Stimulated activated CD4-positive, alpha-beta T cell treated with anti-CD3 and anti-CD28 coated beads, Interleukin-4, amount 100 ng/mL, for 1 hour (primary cell): ENCODE data around the gene B3GNT5.

Experiments
- DNase-seq: peaks from one replicate; pipeline ENCODE4 v3.0.0-alpha.2; 2020

The B3GNT5 gene

GRCh38 chr3:183298701-183299153, 45.7 kb downstream of the B3GNT5 start:
- no peak for DNase-seq

- DNase-seq = no peak
These were observed 46.9 kb downstream of the B3GNT5 start for GRCh38 chr3:183299976-183300375.

- no peak for DNase-seq
These were observed 48.0 kb downstream of the B3GNT5 start for GRCh38 chr3:183300996-183301562.

DNA sequence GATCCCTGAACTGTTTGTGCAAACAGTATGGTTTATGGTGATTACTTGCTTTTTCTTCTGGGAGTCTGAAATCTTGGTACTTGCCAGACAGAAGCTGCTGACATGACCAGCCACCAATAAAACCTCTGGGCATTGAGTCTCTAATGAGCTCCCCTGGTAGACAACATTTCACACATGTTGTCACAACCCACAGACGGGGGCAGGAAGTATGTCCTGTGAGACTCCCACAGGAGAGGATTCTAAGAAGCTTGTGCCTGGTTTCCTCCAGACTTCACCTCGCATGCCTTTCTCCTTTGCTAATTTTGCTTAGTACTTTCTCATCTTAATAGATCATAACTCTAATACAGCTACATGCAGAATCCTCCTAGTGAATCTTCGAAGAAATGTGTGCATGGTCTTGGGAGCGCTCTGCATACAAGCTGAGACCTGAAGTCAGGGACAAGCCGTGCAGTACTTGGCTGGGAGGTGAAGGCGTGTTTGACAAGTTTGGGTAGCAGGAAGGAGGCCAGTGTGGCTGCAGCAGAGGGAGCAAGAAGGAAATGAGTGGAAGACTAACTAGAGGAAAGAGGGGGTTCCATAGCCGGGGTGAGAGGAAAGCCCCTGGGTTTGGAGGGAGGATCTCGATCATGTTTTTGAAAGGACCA, 49.0 kb downstream of the B3GNT5 start:
- no peak for DNase-seq

DNA sequence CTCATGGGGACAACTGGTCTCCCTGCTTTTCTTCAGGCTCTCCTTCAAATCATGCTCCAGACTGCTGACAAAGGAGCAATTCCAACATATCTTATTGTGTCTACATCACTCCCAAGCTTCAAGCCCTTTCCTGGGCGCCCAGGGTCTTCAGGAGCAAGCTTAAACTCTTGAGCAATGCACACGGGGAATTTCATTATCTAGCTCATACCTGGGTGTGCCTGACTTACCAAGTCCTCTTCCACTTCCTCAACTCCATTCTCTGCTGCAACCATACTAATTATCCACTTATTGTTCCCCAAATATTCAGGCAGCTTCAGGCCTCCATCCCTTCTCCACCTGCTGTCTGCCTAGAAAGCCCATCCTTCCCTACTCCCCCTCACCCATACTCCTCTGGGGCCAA, 50.6 kb downstream of the B3GNT5 start:
- DNase-seq = no peak

DNA sequence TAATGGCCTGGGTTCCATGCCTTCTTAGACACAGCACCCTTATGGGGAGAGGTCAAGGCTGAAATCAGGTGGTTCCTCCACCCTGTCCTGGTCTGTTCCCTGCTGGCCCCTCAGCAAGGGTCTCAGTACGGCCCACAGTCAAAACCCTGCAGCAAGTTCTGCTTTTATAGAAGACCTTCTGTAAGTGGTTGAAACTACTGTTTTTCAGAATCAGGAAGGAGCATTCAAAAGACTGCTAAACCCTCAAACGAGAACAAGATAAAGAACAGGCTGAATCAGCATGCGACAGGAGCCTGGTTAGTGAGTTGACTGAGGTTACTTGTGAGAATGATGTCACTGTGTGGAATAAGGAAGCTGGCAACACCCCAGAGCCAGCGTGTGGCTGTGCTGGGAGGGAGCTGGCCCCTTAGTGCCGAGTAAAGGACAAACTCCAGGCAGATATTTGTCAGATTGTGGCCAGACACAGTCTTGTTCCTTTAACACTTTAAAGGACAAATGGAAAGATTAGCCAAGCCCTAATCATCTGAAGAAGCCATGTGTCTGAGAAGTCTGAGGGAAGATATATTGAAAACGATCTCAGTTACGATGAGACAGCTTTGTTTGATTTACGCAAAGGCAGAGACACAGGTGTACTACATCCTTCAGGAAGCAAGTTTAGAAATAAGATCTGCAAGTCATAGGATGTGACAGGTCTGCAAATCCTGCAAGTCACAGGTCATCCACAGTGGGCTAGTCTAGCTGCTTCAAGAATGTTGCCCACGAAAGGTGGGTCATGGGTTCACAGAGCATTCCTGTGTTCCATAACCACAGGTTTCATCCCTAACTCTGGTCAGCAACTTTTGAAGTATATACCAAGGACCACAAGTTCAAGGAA, 54.0 kb downstream of the B3GNT5 start:
- peak; percentile 15 for DNase-seq

DNA sequence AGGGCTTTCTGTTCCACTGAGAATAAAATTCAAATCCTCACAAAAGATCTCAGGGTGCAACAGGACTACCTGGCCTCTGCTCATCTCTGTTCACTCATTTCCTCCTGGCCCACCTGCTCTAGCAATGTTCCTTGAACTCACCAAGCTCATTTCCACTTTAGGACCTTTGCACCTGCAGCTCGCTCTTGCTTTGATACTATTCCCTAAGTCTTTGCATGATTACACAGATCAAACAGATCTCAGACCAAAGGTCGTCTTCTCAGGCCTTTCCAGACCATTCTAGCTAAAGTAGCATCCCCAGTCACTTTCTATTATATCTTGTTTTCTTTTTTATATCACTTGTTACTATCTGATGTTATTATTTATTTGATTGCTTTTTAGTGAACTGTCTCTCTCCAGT, 54.7 kb downstream of the B3GNT5 start:
- DNase-seq = no peak

DNA sequence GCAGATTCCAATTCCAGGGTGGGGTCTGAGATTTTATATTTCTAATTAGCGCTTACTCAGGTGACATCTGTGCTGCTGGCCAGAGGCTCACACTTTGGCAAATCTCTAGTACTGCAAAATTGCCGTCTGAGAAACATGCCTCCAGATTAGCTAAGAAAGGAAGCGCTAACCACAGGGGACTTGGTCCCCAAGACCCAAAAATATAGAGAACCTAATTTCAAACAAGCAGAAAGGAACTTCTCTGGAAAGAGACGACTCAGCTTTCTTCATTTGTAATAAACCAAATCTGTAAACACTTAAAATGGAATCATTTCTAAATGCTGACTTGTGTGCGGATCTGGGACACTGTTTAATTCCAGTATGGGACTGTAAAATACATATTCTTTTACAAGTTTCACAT, 55.7 kb downstream of the B3GNT5 start:
- no peak for DNase-seq

- no peak for DNase-seq
These were observed 56.2 kb downstream of the B3GNT5 start for GRCh38 chr3:183309276-183309675.

- no peak for DNase-seq
These were observed 57.9 kb downstream of the B3GNT5 start for GRCh38 chr3:183310936-183311335.

- DNase-seq = no peak
These were observed 59.4 kb downstream of the B3GNT5 start for GRCh38 chr3:183312433-183312832.

GRCh38 chr3:183313351-183313750, 60.3 kb downstream of the B3GNT5 start:
- DNase-seq = no peak

- DNase-seq = no peak
These were observed 60.7 kb downstream of the B3GNT5 start for GRCh38 chr3:183313764-183314163.

DNA sequence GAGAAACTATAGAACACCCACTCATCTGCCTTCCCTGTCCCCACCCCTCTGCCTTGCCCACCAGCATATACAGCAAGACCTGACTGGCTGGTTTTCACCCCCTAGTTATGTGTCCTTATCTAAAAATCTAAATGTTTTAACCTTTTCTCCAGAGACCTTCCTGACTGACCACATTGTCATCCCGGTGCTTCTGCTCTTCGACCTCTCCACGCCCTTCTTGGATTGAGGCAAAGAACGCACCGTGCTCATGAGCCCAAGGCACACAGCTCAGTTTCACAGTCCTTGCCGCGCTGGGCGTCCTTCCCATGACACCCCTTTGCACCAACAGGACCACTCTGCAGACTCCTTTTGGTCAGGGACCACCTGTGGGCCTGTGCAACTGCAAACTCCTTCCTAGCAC, 62.7 kb downstream of the B3GNT5 start:
- no peak for DNase-seq

DNA sequence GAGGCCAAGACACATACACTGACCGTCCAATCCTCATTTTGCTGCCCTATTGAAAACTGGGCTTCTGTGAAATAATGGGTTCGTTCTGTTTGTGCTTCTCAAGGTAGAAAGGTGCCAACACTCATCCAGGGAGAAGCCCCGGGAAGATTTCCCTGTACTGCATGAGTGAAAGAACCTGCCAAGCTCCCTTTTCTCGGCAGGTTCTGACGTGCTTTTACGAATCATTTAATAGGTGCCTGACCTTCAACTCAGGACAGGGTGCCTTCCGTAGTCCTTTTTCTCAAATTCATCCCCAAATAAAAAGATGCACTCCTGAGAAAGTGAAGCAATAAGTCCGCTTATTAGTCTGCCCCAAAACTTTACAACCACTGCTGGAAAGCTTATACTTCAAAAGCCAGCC, 64.2 kb downstream of the B3GNT5 start:
- DNase-seq = no peak

GRCh38 chr3:183317886-183318865, 65.1 kb downstream of the B3GNT5 start:
- no peak for DNase-seq

- DNase-seq = no peak
These were observed 65.8 kb downstream of the B3GNT5 start for GRCh38 chr3:183318877-183319276.

DNA sequence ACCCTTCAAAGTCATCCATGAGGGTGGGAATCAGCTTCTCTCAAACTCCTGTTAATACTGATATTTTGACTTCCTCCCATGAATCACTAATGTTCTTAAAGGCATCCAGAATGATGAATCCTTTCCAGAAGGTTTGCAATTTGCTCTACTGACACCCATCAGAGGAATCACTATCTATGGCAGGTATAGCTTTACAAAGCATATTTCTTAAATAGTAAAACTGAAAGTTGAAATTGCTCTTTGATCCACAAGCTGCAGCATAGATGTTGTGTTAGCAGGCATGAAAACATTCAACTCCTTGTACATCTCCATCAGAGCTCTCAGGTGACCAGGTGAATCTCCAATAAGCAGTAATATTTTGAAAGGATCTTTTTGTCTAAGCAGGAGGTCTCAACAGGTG, 66.3 kb downstream of the B3GNT5 start:
- no peak for DNase-seq
